Measurements from ENCODE around the gene GMPPB.

DNA sequence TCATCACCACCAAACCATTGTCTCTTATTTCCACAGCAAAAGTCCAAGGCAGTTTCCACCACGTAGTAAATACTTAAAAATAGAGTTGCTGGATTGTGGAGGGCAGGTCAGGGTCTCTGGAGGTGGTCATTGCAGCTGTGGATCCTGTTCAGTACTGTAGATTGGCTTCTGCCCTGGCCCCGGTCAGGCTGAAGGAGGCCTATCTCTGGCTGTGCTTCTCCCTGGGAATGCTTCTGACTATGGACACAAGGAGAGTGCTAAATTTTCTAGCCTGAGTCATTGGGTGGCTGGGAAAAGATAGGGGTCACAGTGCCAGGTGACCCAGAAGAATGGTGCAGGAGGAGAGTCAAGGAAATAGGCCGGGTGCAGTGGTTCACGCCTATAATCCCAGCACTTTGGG, 26.3 kb upstream of the GMPPB start:
- TF ChIP-seq, protein P1, sequence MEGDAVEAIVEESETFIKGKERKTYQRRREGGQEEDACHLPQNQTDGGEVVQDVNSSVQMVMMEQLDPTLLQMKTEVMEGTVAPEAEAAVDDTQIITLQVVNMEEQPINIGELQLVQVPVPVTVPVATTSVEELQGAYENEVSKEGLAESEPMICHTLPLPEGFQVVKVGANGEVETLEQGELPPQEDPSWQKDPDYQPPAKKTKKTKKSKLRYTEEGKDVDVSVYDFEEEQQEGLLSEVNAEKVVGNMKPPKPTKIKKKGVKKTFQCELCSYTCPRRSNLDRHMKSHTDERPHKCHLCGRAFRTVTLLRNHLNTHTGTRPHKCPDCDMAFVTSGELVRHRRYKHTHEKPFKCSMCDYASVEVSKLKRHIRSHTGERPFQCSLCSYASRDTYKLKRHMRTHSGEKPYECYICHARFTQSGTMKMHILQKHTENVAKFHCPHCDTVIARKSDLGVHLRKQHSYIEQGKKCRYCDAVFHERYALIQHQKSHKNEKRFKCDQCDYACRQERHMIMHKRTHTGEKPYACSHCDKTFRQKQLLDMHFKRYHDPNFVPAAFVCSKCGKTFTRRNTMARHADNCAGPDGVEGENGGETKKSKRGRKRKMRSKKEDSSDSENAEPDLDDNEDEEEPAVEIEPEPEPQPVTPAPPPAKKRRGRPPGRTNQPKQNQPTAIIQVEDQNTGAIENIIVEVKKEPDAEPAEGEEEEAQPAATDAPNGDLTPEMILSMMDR (IDR thresholded peaks at IDR 0.05) = no peak
- no peak for TF ChIP-seq POLR2AphosphoS5 (IDR thresholded peaks at IDR 0.05)
